PC-3 (cell line): ENCODE results near the gene NOP14.

ENCODE experiments used
- CTCF ChIP-seq: fragments of 300-600 bp; sonication (generic); conservative IDR thresholded peaks from 2 replicates; pipeline ENCODE4 v1.5.1; 2017; ENCODE audit warnings: antibody characterized with exemption, low read depth, mild to moderate bottlenecking, low read length
- EZH2 ChIP-seq: fragments of 300-600 bp; sonication (generic); IDR thresholded peaks from one replicate; pipeline ENCODE4 v1.6.1; 2017; ENCODE audit warnings: antibody characterized with exemption, mild to moderate bottlenecking, low read length; ENCODE audit not compliant: unreplicated experiment
- EZH2phosphoT487 ChIP-seq: fragments of 300-600 bp; sonication (generic); IDR thresholded peaks from 2 replicates; pipeline ENCODE4 v1.6.1; 2018; ENCODE audit warnings: mild to moderate bottlenecking, antibody characterized with exemption, low read length, borderline replicate concordance

- TF ChIP-seq CTCF (no peak), EZH2 (no peak), EZH2phosphoT487 (no peak)
These were observed 34.7 kb downstream of the NOP14 start for GRCh38 chr4:2928242-2929176.
